Stimulated activated CD4-positive, alpha-beta T cell treated with anti-CD3 and anti-CD28 coated beads, Interleukin-1b, Interleukin-23, amount 100 ng/mL, for 4 hours (primary cell): ENCODE results near the gene EVPL.

Experiments
- DNase-seq, 2 donors: peaks; one replicate each; pipeline ENCODE4 v3.0.0-alpha.2; 2020; ENCODE audit warnings: low read depth in 2 of 2

The EVPL gene

GRCh38 chr17:75959051-75959838 is 67.9 kb downstream of the EVPL start:
- DNase-seq, result no peak
